Right cardiac atrium (tissue), 5 donors: ENCODE results near the gene OCEL1. TPM values are rescaled to one million over a fixed set of nuclear protein-coding genes. Genes with fewer than 3 reads are reported as not detected.

Experiments used
- ATAC-seq, 2 donors: fragments of 200-7000 bp; cut with Tn5 transposase; one replicate each; pipeline versions ENCODE4 v1.8.0 to v1.9.1; 2020; ENCODE audit warnings: moderate library complexity in 2 of 2, mild to moderate bottlenecking in 1 of 2
- DNase-seq, 3 donors: peaks; one replicate each; pipeline ENCODE4 v3.0.0-alpha.2; 2020
- H3K27ac ChIP-seq: one replicate; pipeline ENCODE4 v1.5.1; 2013; ENCODE audit warnings: mild to moderate bottlenecking, low read length, control low read depth, moderate library complexity
- H3K27me3 ChIP-seq: one replicate; pipeline ENCODE4 v1.6.1; 2013; ENCODE audit not compliant: control insufficient read depth, insufficient read depth
- H3K4me1 ChIP-seq: one replicate; pipeline ENCODE4 v1.6.1; 2013; ENCODE audit warnings: low read length; ENCODE audit not compliant: control insufficient read depth, insufficient read depth
- H3K4me3 ChIP-seq: one replicate; pipeline ENCODE4 v1.5.1; 2013; ENCODE audit warnings: low read length, control low read depth
- H3K9me3 ChIP-seq: one replicate; pipeline ENCODE4 v1.6.1; 2013; ENCODE audit warnings: low read length; ENCODE audit not compliant: control insufficient read depth
- WGBS: extraction: QIAGEN DNeasy Blood & Tissue Kit; methylation state at CpG from one replicate; pipeline ENCODE4 v1.1.7; 2013; 5-methylcytosine and 5-hydroxymethylcytosine counted together
- intact Hi-C, 4 donors: fragments of 100-400 bp; cut with DNase I; formaldehyde crosslinking; loops; one replicate each; pipeline versions ENCODE4 v1.11.0 to v1.14.0; 2022 to 2023
- polyA plus RNA-seq: library from polyadenylated mRNA; stranded (reverse); fragments of 200-250 nt; gene quantifications from one replicate; pipeline ENCODE4 v1.2.3, GENCODE V29; 2013
- total RNA-seq, 4 donors: library from RNA; stranded (reverse); fragmentation: NEBNext Ultra II Directional; extraction: Animal tissue kit (Norgen Biotek cat#: 25700); gene quantifications; one replicate each; pipeline ENCODE4 v1.2.1, GENCODE V29; 2021
- donor health status: healthy with polysubstance abuse.
- donor health status: DM: no; HTN: yes; CAD: no.
- donor health status: DM: no; HTN: no; CAD: no.
- donor health status: DM: no; HTN: yes; CAD: no; lungs with severe emphysema.
- donor health status: DM: yes; HTN: yes; CAD: no.

Gene OCEL1
- total and polyA plus RNA-seq, 5 donors: 16.5 to 37.5 (median 27.1) TPM

DNA sequence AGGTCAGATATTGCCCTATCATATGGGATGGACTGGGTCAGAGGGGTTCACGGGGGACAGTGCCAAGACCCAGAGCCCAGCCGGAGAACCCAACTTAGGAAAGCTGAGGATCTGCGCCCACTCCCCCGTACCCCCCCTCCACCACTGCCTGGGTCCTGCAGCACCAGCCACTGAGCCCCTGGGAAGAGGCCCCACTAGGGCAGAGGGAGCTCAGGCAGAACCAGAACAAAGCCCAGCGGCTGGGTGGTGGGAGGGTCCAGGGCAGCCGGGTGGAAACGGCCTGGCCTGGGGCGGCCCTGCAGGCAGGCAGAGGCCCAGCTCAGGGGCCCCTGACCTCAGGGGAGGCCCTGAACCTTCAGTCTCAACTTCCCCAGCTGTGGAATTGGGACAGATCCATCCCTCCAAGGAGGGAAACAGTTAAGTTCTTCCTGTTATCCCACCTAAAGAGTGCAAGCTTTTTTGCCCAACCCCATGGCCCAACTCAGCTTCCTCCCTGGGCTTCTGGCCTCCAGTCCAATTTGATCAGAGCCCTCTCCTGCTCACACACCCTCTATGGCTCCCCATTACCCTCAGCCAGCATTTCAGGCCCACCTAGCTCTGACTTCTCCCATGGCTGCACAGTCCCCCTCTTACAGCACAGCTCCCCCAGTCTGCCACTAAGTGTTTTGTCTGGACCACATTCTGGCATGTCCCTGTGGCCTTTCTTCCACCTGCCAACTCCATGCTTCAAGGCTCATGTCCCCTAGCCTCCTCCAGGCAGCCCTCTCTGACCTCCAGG is 16.6 kb downstream of the OCEL1 start:
- peaks cover 3% of the 10 kb centered on the region for H3K4me1 ChIP-seq
- ATAC-seq (no peak), DNase-seq (no peak)
- WGBS: 56% methylated on average over 8 of the region's 8 CpGs
- H3K9me3 ChIP-seq: no peaks in the 10 kb centered on the region
- H3K27ac ChIP-seq: peak overlapping the region; percentile 1
- no peak overlapping the region for H3K4me3 ChIP-seq
- H3K27me3 ChIP-seq: no peaks in the 10 kb centered on the region
- intact Hi-C loops: no loop called here

DNA sequence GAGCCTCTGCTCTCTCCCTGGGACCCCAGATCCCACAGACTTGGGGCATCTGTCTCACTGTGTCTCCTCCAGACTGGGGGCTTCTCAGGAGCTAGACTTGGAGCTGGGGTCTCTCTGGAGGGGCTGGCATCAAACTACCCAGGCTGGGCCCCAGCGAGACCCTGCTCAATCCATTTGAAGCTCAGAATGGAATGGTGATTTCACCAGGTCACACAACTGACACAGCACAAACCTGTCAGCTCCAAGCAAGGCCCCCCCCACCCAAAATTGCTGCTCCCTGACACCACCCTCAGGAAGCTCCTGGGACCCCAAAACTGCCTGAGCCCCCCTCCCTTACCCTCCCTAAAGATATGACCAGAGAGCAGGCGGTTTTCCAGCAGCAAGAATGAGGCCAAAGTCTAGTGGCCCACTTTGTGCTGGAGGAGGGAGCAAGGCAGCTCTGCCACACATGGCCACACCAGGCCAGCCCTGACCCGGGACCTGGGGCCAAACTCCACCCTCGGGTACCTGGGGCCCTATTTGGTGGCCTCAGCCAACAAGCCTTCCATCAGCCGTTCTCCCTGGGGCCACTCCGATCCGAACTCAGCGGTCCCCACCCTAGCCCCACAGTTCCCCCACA is 17.3 kb downstream of the OCEL1 start:
- H3K27ac ChIP-seq: peak overlapping the region; percentile 73
- no peaks in the 10 kb centered on the region for H3K27me3 ChIP-seq
- no peaks in the 10 kb centered on the region for H3K9me3 ChIP-seq
- peak in 2 of 3 donors; percentile 33 to 56 for DNase-seq
- H3K4me3 ChIP-seq: peak overlapping the region; percentile 88
- no peak for ATAC-seq
- 31% methylated on average over 8 of the region's 8 CpGs for WGBS
- intact Hi-C loops: no loop called here
- H3K4me1 ChIP-seq: peaks cover 3% of the 10 kb centered on the region

DNA sequence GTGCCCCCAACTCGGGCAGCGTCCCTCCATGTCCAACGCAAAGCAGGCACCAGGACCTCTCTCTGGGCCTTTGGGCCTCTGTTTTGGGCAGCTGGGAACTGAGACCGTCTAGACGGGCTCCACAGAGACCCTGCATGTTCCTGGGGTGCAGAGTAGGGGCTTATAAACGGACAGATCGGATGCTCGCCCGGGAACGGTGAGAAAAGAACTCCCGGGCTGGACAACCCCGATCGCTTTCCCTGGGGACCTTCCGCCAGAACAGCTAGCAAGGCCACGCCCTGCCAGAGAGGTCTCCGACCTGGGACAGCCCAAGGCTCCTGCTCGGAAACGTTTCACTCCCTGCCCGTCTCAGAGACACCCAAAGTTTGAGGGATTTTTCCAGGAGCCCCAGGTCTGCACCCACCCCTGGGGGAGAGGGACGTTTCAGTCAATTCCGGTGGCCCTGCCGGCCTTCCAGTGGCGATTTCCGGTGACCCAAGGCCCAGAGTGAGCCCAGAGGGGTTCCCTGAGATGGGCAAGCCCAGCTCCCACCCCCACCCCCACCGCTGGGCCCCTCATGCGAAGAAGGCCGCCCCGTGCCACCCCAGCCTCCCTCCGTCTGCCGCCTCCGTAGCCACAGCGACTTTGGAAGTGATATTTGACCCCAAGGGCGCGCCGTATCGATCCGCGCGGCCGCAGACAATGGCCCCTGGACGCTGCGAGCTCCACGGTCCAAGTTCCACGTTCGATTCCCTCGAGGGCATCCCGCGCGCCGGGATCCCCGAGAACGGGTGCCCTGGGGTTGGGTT is 18.0 kb downstream of the OCEL1 start:
- 9% methylated on average over 52 of the region's 52 CpGs for WGBS
- H3K4me3 ChIP-seq: peak overlapping the region; percentile 88
- H3K9me3 ChIP-seq: no peaks in the 10 kb centered on the region
- DNase-seq: peak; percentile 83 to 90 (median 86)
- intact Hi-C loops: no loop called here
- H3K27ac ChIP-seq: peak overlapping the region; percentile 73
- peaks cover 3% of the 10 kb centered on the region for H3K4me1 ChIP-seq
- H3K27me3 ChIP-seq: no peaks in the 10 kb centered on the region
- peak; percentile 20 to 43 for ATAC-seq

DNA sequence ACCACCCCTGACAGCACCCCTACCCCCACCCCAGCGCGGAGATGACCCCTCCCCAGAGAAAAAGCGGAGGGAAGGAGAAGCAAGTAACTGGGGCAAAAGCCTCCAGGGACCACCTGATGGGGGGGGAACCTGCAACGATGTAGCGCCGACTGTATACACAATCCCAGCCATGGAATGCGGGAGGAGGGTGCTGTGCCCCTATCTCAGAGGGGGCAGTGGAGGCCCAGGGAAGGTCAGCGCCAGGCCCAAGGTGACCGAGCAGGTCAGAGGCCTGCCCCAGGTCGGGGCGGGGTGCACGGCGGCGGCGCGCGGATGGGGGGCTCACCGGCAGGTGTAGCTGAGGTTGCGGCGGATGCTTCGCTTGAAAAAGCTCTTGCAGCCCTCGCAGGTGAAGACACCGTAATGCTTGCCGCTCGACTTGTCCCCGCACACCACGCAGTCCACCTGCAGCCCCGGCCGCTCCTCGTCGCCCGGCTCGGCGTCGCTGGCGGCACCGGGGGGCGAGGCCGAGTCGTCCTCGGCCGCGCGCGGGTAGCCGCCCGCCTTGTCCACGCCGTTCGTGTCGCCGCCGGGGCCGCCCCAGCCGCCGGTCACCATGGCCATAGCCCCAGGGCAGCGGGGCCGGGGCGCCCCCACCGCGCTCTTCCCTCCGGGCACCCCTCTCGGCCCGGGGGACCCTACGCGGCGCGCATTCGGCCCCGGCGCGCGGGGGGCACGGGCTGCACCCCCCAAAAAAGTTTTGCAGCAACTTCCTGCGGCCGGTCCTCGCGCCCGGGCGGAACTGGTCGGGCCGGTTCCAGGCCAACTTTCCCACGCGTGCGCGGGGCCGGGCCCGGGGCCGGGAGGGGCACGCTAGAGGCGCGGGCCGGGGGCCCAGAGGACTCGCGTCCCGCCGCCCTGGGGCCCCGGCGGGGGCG is 18.9 kb downstream of the OCEL1 start:
- H3K4me1 ChIP-seq: peaks cover 3% of the 10 kb centered on the region
- under 1% methylated on average over 100 of the region's 100 CpGs for WGBS
- intact Hi-C loops: no loop called here

DNA sequence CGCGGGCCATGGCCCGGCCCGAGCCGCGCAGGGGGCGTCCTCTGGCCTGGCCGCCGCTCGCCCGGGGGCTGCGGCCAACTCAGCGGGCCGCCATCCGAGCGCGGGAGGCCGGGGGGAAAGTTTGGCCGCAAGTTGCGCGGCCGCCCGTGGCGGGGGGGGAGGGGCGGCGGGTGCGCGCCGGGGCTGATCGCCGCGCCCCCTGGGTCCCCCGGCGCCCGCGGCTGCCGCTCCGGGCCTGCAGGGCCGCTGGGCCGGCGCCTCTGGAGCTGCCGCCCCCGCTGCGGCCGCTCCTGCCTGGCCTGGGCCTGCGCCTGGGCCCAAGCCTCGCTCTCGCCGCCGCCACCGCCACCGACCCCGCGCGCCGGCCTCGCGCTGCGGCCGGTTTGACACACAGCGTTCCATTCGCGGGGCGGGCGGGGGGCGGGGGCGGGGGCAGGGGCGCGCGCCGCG is 19.5 kb downstream of the OCEL1 start, which contains the start of gene NR2F6:
Gene NR2F6, minus strand, starts transcription at position 385 of the 450 bp plus-strand sequence. CDS start 699 bp downstream, outside the sequence.
- DNase-seq (no peak), ATAC-seq (no peak)
- Histone ChIP-seq H3K9me3 (no peaks in the 10 kb centered on the region), H3K27me3 (no peaks in the 10 kb centered on the region), H3K4me3 (peak within 1 kb of the TSS; percentile 88), H3K4me1 (peaks cover 3% of the 10 kb centered on the region), H3K27ac (peak within 1 kb of the TSS; percentile 74)
- WGBS: under 1% methylated on average over 69 of the region's 72 CpGs
- intact Hi-C loops: no loop called here

More for the DNA sequence above, 18.9 kb downstream of the OCEL1 start:
- peak; percentile 56 to 84 (median 78) for DNase-seq
- H3K9me3 ChIP-seq: no peaks in the 10 kb centered on the region
- no peak for ATAC-seq
- H3K4me3 ChIP-seq: peak overlapping the region; percentile 88
- no peaks in the 10 kb centered on the region for H3K27me3 ChIP-seq
- H3K27ac ChIP-seq: peak overlapping the region; percentile 73

DNA sequence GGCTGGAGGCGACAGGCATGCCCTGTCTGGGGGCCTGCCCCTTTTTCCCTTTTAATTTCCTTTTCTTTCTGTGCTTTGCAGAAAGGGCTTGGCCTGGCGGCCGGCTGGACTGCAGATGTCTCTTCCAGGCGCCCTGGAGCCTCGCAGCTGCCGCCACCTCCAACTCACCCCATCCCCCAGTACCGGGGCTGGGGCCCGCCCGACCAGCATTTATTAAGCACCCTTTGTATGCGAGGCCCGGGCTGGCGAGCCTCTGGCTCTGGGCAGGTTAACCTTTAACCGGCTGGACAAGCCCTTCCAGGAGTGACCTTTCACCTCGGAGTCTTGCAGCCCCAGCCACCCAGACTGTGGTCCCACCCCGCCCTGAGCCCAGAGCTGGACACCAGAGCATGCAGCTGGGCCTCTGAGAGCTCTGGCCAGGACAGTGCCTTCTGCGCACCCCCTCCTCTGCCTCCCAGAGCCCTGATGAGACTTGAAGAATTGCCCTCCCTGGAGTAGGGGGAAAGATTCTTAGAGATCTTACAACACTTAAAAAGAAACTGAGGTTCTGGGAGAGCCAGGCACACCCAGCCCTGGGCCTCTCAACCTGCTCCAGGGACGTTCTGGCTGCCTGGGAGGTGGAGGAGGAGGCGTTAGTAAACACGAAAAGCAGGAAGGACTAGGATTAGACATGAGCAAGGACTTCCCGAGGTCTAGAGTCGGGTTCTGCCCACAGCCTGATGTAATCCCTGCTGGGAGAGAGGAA is 20.8 kb downstream of the OCEL1 start:
- H3K27me3 ChIP-seq: no peaks in the 10 kb centered on the region
- peak; percentile 3 to 22 for ATAC-seq
- H3K9me3 ChIP-seq: no peaks in the 10 kb centered on the region
- peaks cover 3% of the 10 kb centered on the region for H3K4me1 ChIP-seq
- peak; percentile 49 to 85 (median 79) for DNase-seq
- 14% methylated on average over 21 of the region's 21 CpGs for WGBS
- intact Hi-C loops: no loop called here
- H3K4me3 ChIP-seq: peak overlapping the region; percentile 88
- peak overlapping the region; percentile 74 for H3K27ac ChIP-seq

DNA sequence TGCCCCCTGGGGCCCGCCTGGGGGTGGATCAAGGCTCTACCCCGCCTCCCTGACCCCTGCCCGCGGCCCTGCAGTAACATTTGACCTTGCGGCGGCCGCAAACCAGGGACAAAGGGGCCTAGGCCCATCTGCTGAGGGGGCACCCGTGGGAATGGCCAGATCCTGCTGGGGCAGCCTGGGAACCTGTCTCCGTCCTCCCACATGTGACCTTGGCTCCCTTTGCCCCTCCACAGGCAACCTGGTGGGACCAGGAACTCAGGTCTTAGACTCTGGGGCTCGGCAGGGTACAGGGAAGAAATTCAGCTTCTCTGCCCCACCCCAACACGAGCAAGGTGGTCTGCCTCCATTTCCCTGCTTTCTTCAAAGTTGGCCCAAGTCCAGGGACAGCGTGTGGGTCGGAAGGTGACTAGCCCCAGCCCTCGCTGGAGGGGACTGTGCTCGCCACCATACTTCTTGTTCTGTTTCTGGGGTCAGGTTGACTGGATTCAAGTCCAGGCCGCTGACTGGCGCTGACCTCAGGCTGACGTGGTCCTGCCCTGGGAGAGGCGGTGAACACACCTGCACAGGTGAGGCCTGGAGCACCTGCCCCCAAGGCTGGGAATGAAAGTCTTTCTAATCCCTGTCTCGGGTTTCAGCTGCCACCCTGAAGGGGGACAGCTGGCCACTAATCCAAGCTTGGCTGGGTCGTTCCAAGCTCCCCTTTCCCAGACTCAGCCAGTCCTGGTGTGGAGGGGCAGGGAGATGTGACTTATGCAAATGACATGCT is 22.2 kb downstream of the OCEL1 start:
- Histone ChIP-seq H3K4me1 (peaks cover 3% of the 10 kb centered on the region), H3K9me3 (no peaks in the 10 kb centered on the region), H3K27me3 (no peaks in the 10 kb centered on the region), H3K4me3 (no peak overlapping the region), H3K27ac (no peak overlapping the region)
- ATAC-seq (no peak), DNase-seq (no peak)
- intact Hi-C loops: no loop called here
- 67% methylated on average over 21 of the region's 21 CpGs for WGBS

DNA sequence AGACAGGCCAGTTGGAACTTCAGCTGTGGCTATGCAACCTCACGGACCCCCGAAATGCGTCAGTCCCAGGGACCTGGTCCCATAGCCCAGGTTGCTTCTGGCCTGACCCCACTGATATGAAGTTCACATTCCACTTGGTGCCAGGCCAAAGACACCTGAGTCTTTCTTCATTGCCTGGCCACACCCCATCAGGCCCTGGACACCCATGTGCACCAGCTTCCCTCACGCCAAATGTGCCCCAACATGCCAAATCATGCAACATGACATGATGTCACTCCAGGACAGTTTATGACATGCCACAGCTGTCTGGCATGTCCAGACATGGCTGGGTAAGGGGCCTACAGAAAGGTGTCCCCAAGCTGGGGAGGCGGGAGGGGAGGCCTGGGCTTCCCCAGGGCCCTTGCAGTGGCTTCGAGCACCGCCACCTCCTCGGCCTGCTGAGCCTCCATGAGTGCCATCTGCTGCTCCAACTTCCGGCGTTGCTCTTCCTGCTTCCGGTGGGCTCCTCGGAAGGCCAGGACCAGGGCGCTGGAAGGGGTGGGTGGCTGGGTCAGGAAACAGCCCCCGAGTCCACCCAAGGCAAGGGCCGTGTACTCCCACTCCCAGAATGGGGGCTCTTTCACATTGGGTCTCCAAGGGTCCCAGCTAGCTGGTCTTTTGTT is 24.0 kb downstream of the OCEL1 start:
- WGBS: 77% methylated on average over 15 of the region's 15 CpGs
- H3K27me3 ChIP-seq: no peaks in the 10 kb centered on the region
- peaks cover 3% of the 10 kb centered on the region for H3K4me1 ChIP-seq
- H3K4me3 ChIP-seq: no peak overlapping the region
- intact Hi-C loops: no loop called here
- no peak overlapping the region for H3K27ac ChIP-seq
- ATAC-seq (no peak), DNase-seq (peak in 1 of 3 donors; percentile 26)
- no peaks in the 10 kb centered on the region for H3K9me3 ChIP-seq

DNA sequence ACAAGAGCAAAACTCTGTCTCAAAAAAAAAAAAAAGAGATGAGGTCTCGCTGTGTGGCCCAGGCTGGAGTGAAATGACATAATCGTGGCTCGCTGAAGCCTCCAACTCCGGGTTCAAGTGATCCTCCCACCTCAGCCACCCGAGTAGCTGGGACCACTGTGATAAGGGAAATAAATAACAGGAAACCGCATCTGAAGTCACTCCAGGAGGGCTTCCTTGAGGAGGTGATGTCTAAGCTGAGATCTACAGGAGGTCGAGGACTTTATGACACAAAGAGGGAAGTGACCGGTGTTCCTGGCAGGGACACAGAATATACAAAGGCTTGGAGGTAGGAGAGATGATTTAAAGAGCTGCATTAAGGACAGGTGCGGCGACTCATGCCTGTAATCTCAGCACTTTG is 28.6 kb downstream of the OCEL1 start:
- ATAC-seq: no peak
- H3K27me3 ChIP-seq: no peaks in the 10 kb centered on the region
- no peaks in the 10 kb centered on the region for H3K4me1 ChIP-seq
- no peak overlapping the region for H3K27ac ChIP-seq
- peak in 1 of 3 donors; percentile 13 for DNase-seq
- no peaks in the 10 kb centered on the region for H3K9me3 ChIP-seq
- intact Hi-C loops: no loop called here
- H3K4me3 ChIP-seq: no peak overlapping the region
- 78% methylated on average over 10 of the region's 10 CpGs for WGBS
